Esophagus squamous epithelium (tissue), 5 donors: ENCODE measurements around the gene SPOCD1. TPM values are rescaled to one million over a fixed set of nuclear protein-coding genes. Genes with fewer than 3 reads are reported as not detected.

ENCODE experiments used
- DNase-seq: peaks from one replicate; lab custom pipeline; 2025; lab: John Stamatoyannopoulos, UW
- H3K27ac ChIP-seq, 4 donors: fragments of 200-600 bp; sonication (generic); one replicate each; pipeline ENCODE4 v1.5.1; 2016 to 2019; ENCODE audit warnings: mild to moderate bottlenecking in 1 of 4
- H3K27me3 ChIP-seq, 4 donors: fragments of 200-600 bp; sonication (generic); 1 replicate in 3 of 4; 2 replicates in 1 of 4; pipeline versions ENCODE4 v1.5.1 to v1.6.0; 2017 to 2021; ENCODE audit warnings: antibody characterized with exemption in 1 of 4
- H3K36me3 ChIP-seq, 3 donors: fragments of 200-600 bp; sonication (generic); one replicate each; pipeline ENCODE4 v1.5.1; 2016 to 2019
- H3K4me1 ChIP-seq, 3 donors: fragments of 200-600 bp; sonication (generic); one replicate each; pipeline ENCODE4 v1.5.1; 2017 to 2019
- H3K4me3 ChIP-seq, 4 donors: fragments of 200-600 bp; sonication (generic); 1 replicate in 3 of 4; 2 replicates in 1 of 4; pipeline ENCODE4 v1.5.1; 2016 to 2019; ENCODE audit warnings: mild to moderate bottlenecking in 2 of 4, moderate library complexity in 1 of 4
- H3K9me3 ChIP-seq, 3 donors: fragments of 200-600 bp; sonication (generic); one replicate each; pipeline ENCODE4 v1.5.1; 2016 to 2019
- CTCF ChIP-seq, 6 experiments: fragments of 450-650 bp in 4 of 6; fragments of 200-600 bp in 2 of 6; sonication (generic) in 2 of 6; IDR thresholded peaks; one replicate each; pipeline ENCODE4 v1.5.1; 2016 to 2019; ENCODE audit warnings: antibody characterized with exemption in 6 of 6, mild to moderate bottlenecking in 4 of 6, moderate library complexity in 4 of 6
- POLR2A ChIP-seq, 4 donors: fragments of 450-650 bp; IDR thresholded peaks; one replicate each; pipeline ENCODE4 v1.6.1; 2017; ENCODE audit warnings: antibody characterized with exemption in 4 of 4, mild to moderate bottlenecking in 4 of 4, moderate library complexity in 3 of 4
- WGBS, 2 donors: methylation state at CpG; one replicate each; pipeline ENCODE4 v1.1.5; 2018; 5-methylcytosine and 5-hydroxymethylcytosine counted together
- intact Hi-C: fragments of 100-400 bp; cut with DNase I; formaldehyde crosslinking; loops from one replicate; pipeline ENCODE4 v1.15.0; 2022
- total RNA-seq, 4 donors: library from RNA; depleted of rRNA; stranded (reverse); fragments of >200 nt; gene quantifications; one replicate each; pipeline ENCODE4 v1.1.0, GENCODE V29; 2016
- donor health status: DM: yes; HTN: yes; CAD: no.

Gene SPOCD1
- total RNA-seq, 4 donors from 2014 or later = 0.18 to 0.40 (median 0.38) TPM; not detected in 1

- WGBS, 2 donors = 91 to 100% methylated on average over 3 of the region's 3 CpGs
- H3K4me1 ChIP-seq = no peaks in the 10 kb centered on the region
- H3K4me3 ChIP-seq = no peak overlapping the region
- H3K27ac ChIP-seq = no peak overlapping the region
- TF ChIP-seq CTCF (IDR thresholded peaks at IDR 0.05) = no peak
- TF ChIP-seq POLR2A (IDR thresholded peaks at IDR 0.05) = no peak
- H3K27me3 ChIP-seq = no peaks in the 10 kb centered on the region
- intact Hi-C loops = no loop called here
- H3K9me3 ChIP-seq = no peaks in the 10 kb centered on the region
- no peaks in the 10 kb centered on the region for H3K36me3 ChIP-seq
- no peak for DNase-seq
Measured at GRCh38 chr1:31859044-31859443, 43.2 kb upstream of the SPOCD1 start.

GRCh38 chr1:31857863-31858262, 42.0 kb upstream of the SPOCD1 start:
- Histone ChIP-seq H3K27me3 (no peaks in the 10 kb centered on the region), H3K9me3 (no peaks in the 10 kb centered on the region), H3K4me1 (no peaks in the 10 kb centered on the region), H3K4me3 (no peak overlapping the region), H3K27ac (no peak overlapping the region), H3K36me3 (no peaks in the 10 kb centered on the region)
- no peak for DNase-seq
- 88 to 90% methylated on average over 6 of the region's 6 CpGs for WGBS, 2 donors
- TF ChIP-seq CTCF (IDR thresholded peaks at IDR 0.05) (no peak), POLR2A (IDR thresholded peaks at IDR 0.05) (no peak)
- intact Hi-C loops = no loop called here

- 85 to 88% methylated on average over 6 of the region's 6 CpGs for WGBS, 2 donors
- H3K27me3 ChIP-seq = no peaks in the 10 kb centered on the region
- intact Hi-C loops = no loop called here
- H3K4me1 ChIP-seq = no peaks in the 10 kb centered on the region
- DNase-seq = no peak
- no peaks in the 10 kb centered on the region for H3K36me3 ChIP-seq
- no peak overlapping the region for H3K27ac ChIP-seq
- H3K4me3 ChIP-seq = no peak overlapping the region
- TF ChIP-seq POLR2A (IDR thresholded peaks at IDR 0.05) (no peak), CTCF (IDR thresholded peaks at IDR 0.05) (no peak)
- no peaks in the 10 kb centered on the region for H3K9me3 ChIP-seq
Measured at GRCh38 chr1:31856140-31856539, 40.3 kb upstream of the SPOCD1 start.

- no peak overlapping the region for H3K4me3 ChIP-seq
- intact Hi-C loops = no loop called here
Measured at GRCh38 chr1:31855038-31855845, 39.4 kb upstream of the SPOCD1 start.

More at GRCh38 chr1:31855038-31855845, 39.4 kb upstream of the SPOCD1 start:
- TF ChIP-seq POLR2A (IDR thresholded peaks at IDR 0.05) = no peak
- TF ChIP-seq CTCF (IDR thresholded peaks at IDR 0.05) = no peak
- Histone ChIP-seq H3K27me3 (no peaks in the 10 kb centered on the region), H3K27ac (no peak overlapping the region), H3K36me3 (no peaks in the 10 kb centered on the region), H3K4me1 (no peaks in the 10 kb centered on the region), H3K9me3 (no peaks in the 10 kb centered on the region)
- no peak for DNase-seq
- 72 to 76% methylated on average over 11 to 12 of the region's 12 CpGs for WGBS, 2 donors
